Ramos (cell line): ENCODE data around the gene DUSP19.

Source experiments
- in situ Hi-C: fragments of 300-500 bp; cut with MboI; formaldehyde crosslinking; loops from one replicate; pipeline ENCODE4 v1.14.3; 2022; ENCODE audit warnings: low sequenced_read_pairs; ENCODE audit not compliant: unreplicated experiment

The DUSP19 gene

GRCh38 chr2:183063083-183063482 lies 15.5 kb upstream of the DUSP19 start:
- in situ Hi-C loops: no loop called here

- in situ Hi-C loops: no loop called here
These were observed 10.0 kb upstream of the DUSP19 start for GRCh38 chr2:183068561-183068960.

GRCh38 chr2:183069174-183069573 lies 9.4 kb upstream of the DUSP19 start:
- in situ Hi-C loops: no loop called here

- in situ Hi-C loops: no loop called here
These were observed 7.4 kb upstream of the DUSP19 start for GRCh38 chr2:183070942-183071844.

GRCh38 chr2:183072177-183072576 lies 6.4 kb upstream of the DUSP19 start:
- in situ Hi-C loops: no loop called here

GRCh38 chr2:183078163-183078463 lies 434 bp upstream of the DUSP19 start:
- in situ Hi-C loops: no loop called here

- in situ Hi-C loops: no loop called here
These were observed 710 bp downstream of the DUSP19 start for GRCh38 chr2:183079139-183079775.

- in situ Hi-C loops: no loop called here
These were observed 3.4 kb downstream of the DUSP19 start for GRCh38 chr2:183081911-183082310.

GRCh38 chr2:183088061-183088460 lies 9.5 kb downstream of the DUSP19 start:
- in situ Hi-C loops: no loop called here

- in situ Hi-C loops: no loop called here
These were observed 10.8 kb downstream of the DUSP19 start for GRCh38 chr2:183089192-183089851.

- in situ Hi-C loops: no loop called here
These were observed 12.9 kb downstream of the DUSP19 start for GRCh38 chr2:183091318-183091953.

- in situ Hi-C loops: no loop called here
These were observed 13.4 kb downstream of the DUSP19 start for GRCh38 chr2:183091954-183092345.

- in situ Hi-C loops: no loop called here
These were observed 15.5 kb downstream of the DUSP19 start for GRCh38 chr2:183093857-183094657.

- in situ Hi-C loops: no loop called here
These were observed 27.0 kb downstream of the DUSP19 start for GRCh38 chr2:183105402-183106134.

- in situ Hi-C loops: no loop called here
These were observed 34.0 kb downstream of the DUSP19 start for GRCh38 chr2:183112577-183112976.

GRCh38 chr2:183113630-183114029 lies 35.1 kb downstream of the DUSP19 start:
- in situ Hi-C loops: no loop called here

- in situ Hi-C loops: no loop called here
These were observed 38.7 kb downstream of the DUSP19 start for GRCh38 chr2:183117226-183117625.

- in situ Hi-C loops: no loop called here
These were observed 44.8 kb downstream of the DUSP19 start for GRCh38 chr2:183123117-183123958.

GRCh38 chr2:183123959-183124221 lies 45.3 kb downstream of the DUSP19 start:
- in situ Hi-C loops: no loop called here
